ENCODE data around the gene ALAD.
"Not testable (repeated sequence)": the region's sequence is repeated elsewhere in the genome, so short reads cannot be mapped to it uniquely, and the experiment has no call there.

ALAD gene

GRCh38 chr9:113397203-113397631 lies 3.9 kb downstream of the ALAD start:
- no peak for DNase-seq

DNA sequence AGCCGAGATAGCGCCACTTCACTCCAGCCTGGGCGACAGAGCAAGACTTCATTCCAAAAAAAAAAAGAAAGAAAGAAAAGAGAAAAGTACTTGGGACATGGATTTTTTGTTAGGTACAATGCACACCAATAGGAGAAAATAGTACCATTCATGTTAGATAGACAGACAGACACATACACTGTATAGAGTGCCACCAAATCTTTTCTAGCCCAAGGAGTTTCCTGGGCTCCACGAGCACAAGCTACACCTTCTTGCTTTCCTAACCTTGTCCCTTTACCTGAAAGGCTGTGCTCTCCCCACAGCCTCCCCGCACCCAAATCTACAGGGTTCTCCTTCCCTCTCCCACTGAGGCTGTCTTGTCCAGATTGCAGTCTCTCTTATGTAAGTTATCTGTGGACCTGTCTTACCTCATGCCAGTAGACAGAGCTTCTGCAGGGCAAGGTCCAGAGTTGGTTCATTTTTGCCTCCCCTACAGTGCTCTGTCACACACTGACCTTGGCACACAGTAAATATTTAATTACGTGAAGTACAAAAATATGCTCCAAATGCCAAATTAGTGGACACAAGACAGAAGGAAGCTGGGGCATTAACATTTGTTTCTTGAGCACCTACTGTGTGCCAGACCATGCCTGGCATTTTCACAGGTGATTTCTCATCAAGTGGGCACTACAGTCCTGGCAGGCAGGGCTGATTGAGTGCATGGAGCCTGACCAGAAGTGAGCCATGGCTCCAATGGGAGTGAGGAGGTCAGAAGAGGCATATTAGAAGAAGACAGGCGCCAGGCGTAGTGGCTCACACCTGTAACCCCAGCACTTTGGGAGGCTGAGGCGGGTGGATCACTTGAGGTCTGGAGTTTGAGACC lies 5.9 kb downstream of the ALAD start:
- DNase-seq, result no peak

GRCh38 chr9:113393281-113393680 lies 7.8 kb downstream of the ALAD start:
- no peak for DNase-seq

DNA sequence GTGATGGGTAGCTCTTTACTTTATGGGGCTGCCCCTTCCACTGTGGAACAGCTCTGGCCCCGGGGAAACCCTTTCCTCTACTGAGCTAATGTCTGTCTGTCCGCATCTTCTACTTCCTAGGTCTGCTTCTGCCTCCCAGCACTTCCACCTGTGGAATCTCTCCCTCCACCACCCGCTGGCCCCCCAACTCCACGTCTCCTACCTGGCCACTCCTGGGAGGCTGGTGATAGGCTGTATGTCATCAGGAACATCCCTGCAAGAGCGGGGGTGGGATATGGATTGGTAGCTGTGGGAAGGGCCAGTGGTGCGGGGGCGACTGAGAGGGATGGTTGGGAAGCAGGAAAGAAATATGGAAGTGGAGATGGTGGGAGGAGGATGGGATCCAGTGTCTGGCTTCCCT lies 9.2 kb downstream of the ALAD start:
- DNase-seq, result no peak

GRCh38 chr9:113390192-113390960 lies 10.7 kb downstream of the ALAD start:
- DNase-seq, result no peak

- DNase-seq, result no peak
These were observed 11.6 kb downstream of the ALAD start for GRCh38 chr9:113389451-113389850.

GRCh38 chr9:113388833-113389232 lies 12.3 kb downstream of the ALAD start:
- no peak for DNase-seq

- no peak for DNase-seq
These were observed 13.4 kb downstream of the ALAD start for GRCh38 chr9:113387560-113388230.

DNA sequence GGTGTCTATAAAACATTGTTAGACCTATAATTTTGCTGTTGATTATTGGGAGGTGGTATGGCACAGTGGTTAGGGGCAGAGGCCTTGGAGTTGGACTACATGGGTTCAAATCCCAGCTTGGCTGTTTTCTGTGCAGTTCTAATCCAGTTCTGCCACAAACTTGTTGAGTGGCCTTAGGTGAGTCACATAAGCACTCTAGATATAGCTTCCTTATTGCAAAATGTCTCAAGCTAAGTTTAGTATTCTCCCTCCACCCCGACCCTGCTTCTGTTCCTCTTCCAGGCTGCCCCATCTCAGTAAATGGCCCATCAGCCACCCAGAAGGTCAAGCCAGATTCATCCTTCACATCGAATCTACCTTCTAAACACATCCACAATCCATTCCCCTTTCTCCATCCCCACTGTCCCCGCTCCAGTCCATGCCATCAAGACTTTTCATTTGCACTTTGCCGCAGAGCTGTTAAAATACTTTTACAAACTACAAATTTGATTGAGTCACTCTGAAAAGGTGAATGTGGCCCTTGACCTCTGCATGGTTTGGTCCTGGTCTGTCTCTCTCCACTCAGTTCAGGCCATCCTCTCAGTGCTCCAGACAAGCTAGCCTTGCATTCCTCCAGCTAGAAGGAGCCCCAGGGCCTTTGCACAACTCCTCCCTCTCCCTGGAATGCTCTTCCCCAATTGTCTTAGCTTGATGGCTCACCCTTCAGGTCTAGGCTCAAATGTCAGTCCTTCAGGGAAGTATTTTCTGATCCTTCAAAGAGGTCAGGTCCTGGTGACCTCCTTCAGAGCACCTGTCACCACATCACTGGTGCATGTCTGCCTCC lies 14.3 kb downstream of the ALAD start:
- no peak for DNase-seq

DNA sequence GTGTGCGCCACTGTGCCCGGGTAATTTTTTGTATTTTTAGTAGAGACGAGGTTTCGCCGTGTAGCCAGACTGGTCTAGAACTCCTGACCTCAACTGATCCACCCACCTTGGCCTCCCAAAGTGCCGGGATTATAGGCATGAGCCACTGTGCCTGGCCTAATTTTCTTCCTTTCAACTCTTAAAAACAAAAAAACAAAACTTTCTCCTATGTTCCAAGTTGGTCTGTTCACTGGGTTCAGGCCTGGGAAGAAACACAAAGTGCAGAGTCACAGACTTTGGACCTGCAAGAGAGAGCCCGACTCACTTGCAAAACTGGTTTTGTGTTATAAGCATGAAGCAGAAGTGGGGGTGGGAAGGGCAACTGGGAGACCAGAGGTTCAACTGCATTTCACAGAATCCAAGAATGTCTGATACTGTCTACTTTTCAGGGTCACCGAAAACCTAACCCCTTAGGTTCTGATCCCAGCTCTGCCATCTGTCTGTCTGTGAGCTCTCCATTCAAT lies 19.1 kb downstream of the ALAD start:
- DNase-seq, result no peak

DNA sequence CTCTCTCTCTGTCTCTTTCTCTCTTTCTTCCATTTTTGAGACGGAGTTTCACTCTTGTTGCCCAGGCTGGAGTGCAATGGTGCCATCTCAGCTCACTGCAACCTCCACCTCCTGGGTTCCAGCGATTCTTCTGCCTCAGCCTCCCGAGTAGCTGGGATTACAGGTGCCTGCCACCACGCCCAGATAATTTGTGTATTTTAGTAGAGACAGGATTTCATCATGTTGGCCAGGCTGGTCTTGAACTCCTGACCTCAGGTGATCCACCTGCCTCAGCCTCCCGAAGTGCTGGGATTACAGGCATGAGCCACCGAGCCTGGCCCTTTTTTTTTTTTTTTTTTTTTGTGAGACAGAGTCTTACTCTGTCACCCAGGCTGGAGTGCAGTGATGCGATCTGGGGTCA lies 19.6 kb downstream of the ALAD start:
- not testable (repeated sequence) for DNase-seq

- DNase-seq, result no peak
These were observed 20.2 kb downstream of the ALAD start for GRCh38 chr9:113380869-113381378.

GRCh38 chr9:113379829-113380210 lies 21.3 kb downstream of the ALAD start:
- DNase-seq, result not testable (repeated sequence)

GRCh38 chr9:113379094-113379828 lies 21.8 kb downstream of the ALAD start:
- not testable (repeated sequence) for DNase-seq

DNA sequence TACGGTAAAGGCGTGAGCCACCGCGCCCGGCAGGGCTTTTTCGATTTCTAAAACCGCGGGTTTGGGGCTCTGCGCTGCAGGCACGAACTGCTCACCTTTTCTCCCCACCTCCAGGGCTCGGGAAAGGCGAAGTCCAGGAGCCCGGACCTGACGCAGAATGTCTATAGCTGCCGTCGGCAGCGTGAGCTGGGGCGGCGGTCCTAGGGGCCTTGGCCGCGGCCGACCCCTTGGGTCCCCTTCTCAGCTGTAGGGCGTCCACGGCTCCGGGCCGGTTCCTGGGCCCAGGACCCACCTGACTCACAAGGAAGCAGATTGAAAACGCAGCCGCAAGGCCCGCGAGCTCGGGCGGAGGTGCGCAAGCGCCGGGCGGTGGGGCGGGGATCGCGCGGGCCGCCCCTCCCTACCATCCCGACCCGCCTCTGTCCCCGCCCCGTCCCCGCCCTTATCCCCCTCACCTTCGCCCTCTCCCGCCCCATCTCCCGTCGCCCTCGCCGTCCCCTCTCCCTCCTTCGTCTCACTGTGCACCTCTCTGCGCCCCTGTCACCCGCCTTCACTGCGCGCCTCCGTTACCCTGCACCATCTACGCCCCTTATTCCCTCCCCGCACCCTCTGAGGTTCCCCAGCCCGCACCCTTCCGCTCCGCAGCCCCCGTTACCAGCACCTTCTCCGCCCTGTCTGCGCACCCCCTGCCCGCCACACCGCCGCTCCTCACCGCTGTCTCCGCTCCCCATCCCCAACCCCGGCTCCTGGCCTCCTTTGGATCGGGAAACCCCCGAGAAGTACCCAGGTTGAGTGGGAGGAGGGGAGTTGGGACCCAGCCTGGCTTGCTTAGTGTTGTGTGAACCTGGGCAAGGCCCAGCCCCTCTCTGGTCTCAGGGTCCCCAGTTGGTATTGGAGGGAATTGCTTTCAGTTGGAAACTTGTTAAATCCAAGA lies 24.2 kb downstream of the ALAD start, which contains the start of gene HDHD3:
Gene HDHD3, minus strand, starts transcription at position 353 of the 934 bp plus-strand sequence. CDS start 2,632 bp downstream, outside the sequence.
- DNase-seq, result peak; percentile 66

- no peak for DNase-seq
These were observed 25.7 kb downstream of the ALAD start for GRCh38 chr9:113375057-113376023.

DNA sequence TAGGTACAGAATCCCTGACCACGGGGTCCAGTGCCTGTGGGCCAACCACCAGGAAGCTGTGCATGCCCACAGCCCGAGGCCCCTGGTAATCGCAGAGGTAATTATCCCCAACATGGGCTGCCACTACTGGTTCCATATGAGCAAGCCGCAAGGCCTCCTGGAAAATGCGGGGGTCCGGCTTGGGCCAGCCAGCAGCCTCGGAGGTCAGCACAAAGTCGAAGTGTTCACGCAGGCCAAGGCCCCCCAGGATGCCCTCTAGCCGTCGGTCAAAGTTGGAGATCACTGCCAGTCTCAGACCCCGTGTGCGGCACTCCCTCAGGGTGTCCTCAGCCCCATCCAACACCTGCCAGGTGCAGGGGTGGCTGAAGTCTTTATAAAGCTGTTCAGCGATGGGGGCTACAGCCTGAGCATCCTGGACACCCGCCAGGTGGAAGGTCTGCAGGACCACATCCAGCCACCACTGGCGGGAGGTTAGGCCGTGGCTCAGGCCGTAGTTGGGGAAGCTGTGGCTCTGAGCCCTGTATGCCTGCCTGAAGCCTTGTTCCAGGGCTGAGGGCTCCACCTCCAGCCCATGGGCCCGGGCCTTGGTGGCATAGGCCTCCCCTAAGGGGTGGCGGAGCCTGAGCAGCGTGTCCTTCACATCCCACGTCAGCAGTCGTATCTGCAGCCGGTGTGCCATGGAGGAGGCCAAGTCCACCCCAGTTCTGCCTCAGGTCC lies 27.2 kb downstream of the ALAD start:
- no peak for DNase-seq

DNA sequence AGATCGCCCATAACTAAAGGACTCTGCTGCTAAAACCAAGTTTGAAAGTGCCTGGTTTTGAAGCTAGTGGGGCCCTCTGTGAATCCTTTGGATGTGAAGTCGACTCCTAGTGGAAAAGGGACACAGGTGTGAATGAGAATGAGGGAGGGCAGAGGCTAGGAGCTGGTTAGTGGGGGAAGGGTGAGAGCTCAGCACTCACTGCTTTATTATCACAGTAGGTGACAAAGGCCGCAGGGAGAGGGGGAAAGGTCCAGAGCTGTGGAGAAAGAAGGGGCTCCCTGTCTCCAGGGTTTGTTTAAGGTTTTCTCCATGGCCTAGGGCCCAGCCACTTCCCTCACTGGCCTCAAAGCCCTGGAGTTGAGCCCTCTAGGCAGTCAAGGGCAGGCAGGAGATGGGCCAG lies 27.8 kb downstream of the ALAD start:
- no peak for DNase-seq
